Adrenal gland (tissue), 12 donors: Measurements from ENCODE around the gene GORAB. TPM values are rescaled to one million over a fixed set of nuclear protein-coding genes. Genes with fewer than 3 reads are reported as not detected.

Source experiments
- DNase-seq, 7 donors: peaks; one replicate each; pipeline ENCODE4 v3.0.0-alpha.2; 2019 to 2020
- H3K27ac ChIP-seq, 5 donors: fragments of 200-600 bp; sonication (generic) in 4 of 5; 1 replicate in 3 of 5; 2 replicates in 2 of 5; pipeline versions ENCODE4 v1.5.1 to v1.8.0; 2016 to 2020; ENCODE audit warnings: mild to moderate bottlenecking in 1 of 5
- H3K27me3 ChIP-seq: fragments of 200-600 bp; 2 replicates; pipeline ENCODE4 v1.8.0; 2021
- H3K36me3 ChIP-seq, 2 donors: fragments of 200-600 bp; replicated peaks in 1 of 2; 1 replicate in 1 of 2; 2 replicates in 1 of 2; pipeline versions ENCODE4 v1.5.1 to v1.8.0; 2018 to 2022
- H3K4me1 ChIP-seq, 2 donors: fragments of 200-600 bp; replicated peaks in 1 of 2; 1 replicate in 1 of 2; 2 replicates in 1 of 2; pipeline versions ENCODE4 v1.5.1 to v1.8.0; 2018 to 2021
- H3K4me3 ChIP-seq, 4 donors: fragments of 200-600 bp; sonication (generic) in 3 of 4; one replicate each; pipeline ENCODE4 v1.5.1; 2016 to 2018
- H3K9me3 ChIP-seq, 3 donors: fragments of 200-600 bp; sonication (generic) in 1 of 3; replicated peaks in 1 of 3; 1 replicate in 2 of 3; 2 replicates in 1 of 3; pipeline versions ENCODE4 v1.5.1 to v1.8.0; 2016 to 2021
- POLR2A ChIP-seq, 2 donors: fragments of 450-650 bp; IDR thresholded peaks; one replicate each; pipeline ENCODE4 v1.6.1; 2017; ENCODE audit warnings: antibody characterized with exemption in 2 of 2, mild to moderate bottlenecking in 2 of 2, moderate library complexity in 1 of 2
- WGBS, 4 donors: extraction: QIAGEN DNeasy Blood & Tissue Kit in 2 of 4; methylation state at CpG; one replicate each; pipeline versions ENCODE4 v1.1.5 to v1.1.7; 2013 to 2017; 5-methylcytosine and 5-hydroxymethylcytosine counted together
- intact Hi-C, 2 donors: fragments of 100-400 bp; cut with DNase I; formaldehyde crosslinking; loops; one replicate each; pipeline versions ENCODE4 v1.14.1 to v1.15.0; 2022 to 2023
- polyA plus RNA-seq, 3 donors: library from polyadenylated mRNA; stranded (reverse); fragments of 200-250 nt in 2 of 3; fragments of 350-450 nt in 1 of 3; fragmentation: Illumina TruSeq in 1 of 3; extraction: RNeasy Lipid Tissue Mini Kit (QIAGEN cat#74804) in 1 of 3; gene quantifications; one replicate each; pipeline ENCODE4 v1.2.3, GENCODE V29; 2013 to 2014
- total RNA-seq, 9 donors: library from RNA; depleted of rRNA in 4 of 9; stranded (reverse); fragments of >200 nt in 4 of 9; fragments of 120-200 nt in 1 of 9; fragmentation: NEBNext Ultra II Directional in 1 of 9; extraction: Animal tissue kit (Norgen Biotek cat#: 25700) in 1 of 9; gene quantifications; one replicate each; pipeline versions ENCODE4 v1.1.0 to v1.2.4, GENCODE V29; 2013 to 2023
- TF ChIP-seq, protein P1 (sequence below), 6 experiments: fragments of 450-650 bp in 4 of 6; fragments of 200-600 bp in 2 of 6; sonication (generic) in 1 of 6; IDR thresholded peaks; 1 replicate in 5 of 6; 2 replicates in 1 of 6; pipeline versions ENCODE4 v1.5.1 to v1.8.0; 2016 to 2021; ENCODE audit warnings: antibody characterized with exemption in 6 of 6, mild to moderate bottlenecking in 2 of 6, moderate library complexity in 1 of 6
- donor health status: healthy with polysubstance abuse.
- donor health status: Bipolar disorder and iron deficiency.
- donor health status: DM: yes; HTN: yes; CAD: no.
- donor health status: DM: no; HTN: no; CAD: no.
- donor health status: DM: no; HTN: no; CAD: no.
- donor health status: DM: yes; HTN: yes; CAD: no.

The GORAB gene
- total and polyA plus RNA-seq, 12 donors: 9.1 to 25.9 (median 15.9) TPM

DNA sequence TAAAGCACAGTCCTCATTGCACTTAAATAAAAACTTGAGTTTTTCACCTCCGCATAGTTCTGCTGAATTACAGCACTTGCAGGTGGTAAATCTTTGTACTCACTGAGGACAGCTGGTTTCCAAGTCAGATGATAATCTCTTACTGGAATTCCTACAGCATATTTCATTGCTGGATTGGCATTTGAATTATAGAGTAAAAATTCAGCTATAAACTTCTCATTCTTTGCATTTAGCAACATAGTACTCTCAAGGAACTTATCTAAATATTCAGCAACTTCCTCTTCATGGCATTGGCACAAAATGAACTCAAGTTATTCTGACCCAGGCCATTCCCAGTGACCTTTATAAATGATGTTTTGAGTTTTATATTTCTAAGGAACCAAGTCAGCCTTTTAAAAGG, 23.4 kb downstream of the GORAB start:
- Histone ChIP-seq H3K27me3 (no peaks in the 10 kb centered on the region), H3K4me1 (no peaks in the 10 kb centered on the region), H3K9me3 (peaks cover 0 to 7% (median 0%) of the 10 kb centered on the region in 3 donors), H3K36me3 (peaks cover 0 to 10% of the 10 kb centered on the region in 2 donors), H3K4me3 (no peak overlapping the region), H3K27ac (no peak overlapping the region)
- TF ChIP-seq, protein P1, sequence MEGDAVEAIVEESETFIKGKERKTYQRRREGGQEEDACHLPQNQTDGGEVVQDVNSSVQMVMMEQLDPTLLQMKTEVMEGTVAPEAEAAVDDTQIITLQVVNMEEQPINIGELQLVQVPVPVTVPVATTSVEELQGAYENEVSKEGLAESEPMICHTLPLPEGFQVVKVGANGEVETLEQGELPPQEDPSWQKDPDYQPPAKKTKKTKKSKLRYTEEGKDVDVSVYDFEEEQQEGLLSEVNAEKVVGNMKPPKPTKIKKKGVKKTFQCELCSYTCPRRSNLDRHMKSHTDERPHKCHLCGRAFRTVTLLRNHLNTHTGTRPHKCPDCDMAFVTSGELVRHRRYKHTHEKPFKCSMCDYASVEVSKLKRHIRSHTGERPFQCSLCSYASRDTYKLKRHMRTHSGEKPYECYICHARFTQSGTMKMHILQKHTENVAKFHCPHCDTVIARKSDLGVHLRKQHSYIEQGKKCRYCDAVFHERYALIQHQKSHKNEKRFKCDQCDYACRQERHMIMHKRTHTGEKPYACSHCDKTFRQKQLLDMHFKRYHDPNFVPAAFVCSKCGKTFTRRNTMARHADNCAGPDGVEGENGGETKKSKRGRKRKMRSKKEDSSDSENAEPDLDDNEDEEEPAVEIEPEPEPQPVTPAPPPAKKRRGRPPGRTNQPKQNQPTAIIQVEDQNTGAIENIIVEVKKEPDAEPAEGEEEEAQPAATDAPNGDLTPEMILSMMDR (IDR thresholded peaks at IDR 0.05): no peak
- no peak for TF ChIP-seq POLR2A (IDR thresholded peaks at IDR 0.05)
- DNase-seq: no peak
- intact Hi-C loops: no loop called here
- 84 to 97% (median 92%) methylated on average over 1 of the region's 1 CpG for WGBS, 4 donors

DNA sequence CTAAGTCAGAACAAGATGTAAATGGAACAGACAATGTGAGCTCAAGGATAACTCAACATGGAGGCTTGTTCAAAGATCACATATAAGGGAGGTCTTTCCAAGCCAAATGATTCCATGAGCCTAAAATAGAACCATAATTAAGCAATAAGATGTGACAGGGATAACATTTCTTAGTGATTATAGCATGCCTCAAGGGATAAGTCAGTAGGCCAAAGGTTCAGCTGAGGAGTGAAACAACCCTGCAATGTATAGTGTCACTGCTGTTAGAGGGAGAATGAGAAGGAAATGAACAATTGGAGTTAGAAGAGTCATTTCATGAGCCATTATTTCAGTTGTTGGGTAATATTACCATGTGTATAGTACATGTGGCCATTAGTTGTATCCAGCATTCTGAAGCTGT, 25.0 kb downstream of the GORAB start:
- TF ChIP-seq, protein P1 (IDR thresholded peaks at IDR 0.05): no peak
- TF ChIP-seq POLR2A (IDR thresholded peaks at IDR 0.05): no peak
- intact Hi-C loops: no loop called here
- no peaks in the 10 kb centered on the region for H3K4me1 ChIP-seq

DNA sequence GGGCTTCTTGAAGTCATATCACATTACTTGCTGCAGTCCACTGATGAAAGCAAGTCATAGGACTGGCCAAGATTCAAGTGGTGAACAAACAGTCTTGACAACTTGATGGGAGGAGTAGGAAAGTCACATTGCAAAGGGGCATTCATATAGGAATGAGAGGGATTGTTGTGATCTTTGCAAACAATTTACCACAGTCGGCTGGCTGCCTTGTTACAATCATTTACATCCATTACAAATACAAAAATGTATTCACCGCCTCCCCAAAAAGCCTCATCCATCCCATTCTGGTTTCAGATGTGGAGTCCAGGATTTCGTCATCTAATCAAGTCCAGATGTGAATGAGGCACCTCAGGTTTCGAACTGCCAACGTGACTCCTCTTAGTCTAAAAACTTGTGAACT, 26.8 kb downstream of the GORAB start:
- H3K4me1 ChIP-seq: peaks cover 11 to 14% of the 10 kb centered on the region in 2 donors
- peaks cover 0 to 4% of the 10 kb centered on the region in 2 donors for H3K36me3 ChIP-seq
- no peaks in the 10 kb centered on the region for H3K9me3 ChIP-seq
- H3K27ac ChIP-seq: no peak overlapping the region
- intact Hi-C loops: no loop called here
- no peak overlapping the region for H3K4me3 ChIP-seq
- WGBS, 4 donors: 87 to 94% (median 91%) methylated on average over 5 of the region's 5 CpGs
- no peaks in the 10 kb centered on the region for H3K27me3 ChIP-seq
- DNase-seq: no peak
- no peak for TF ChIP-seq POLR2A (IDR thresholded peaks at IDR 0.05)
- TF ChIP-seq, protein P1 (IDR thresholded peaks at IDR 0.05): no peak

More for the DNA sequence above, 25.0 kb downstream of the GORAB start:
- H3K4me3 ChIP-seq: no peak overlapping the region
- peaks cover 0 to 7% (median 0%) of the 10 kb centered on the region in 3 donors for H3K9me3 ChIP-seq
- no peaks in the 10 kb centered on the region for H3K27me3 ChIP-seq
- H3K36me3 ChIP-seq: peaks cover 0 to 8% of the 10 kb centered on the region in 2 donors
- DNase-seq: no peak
- no peak overlapping the region for H3K27ac ChIP-seq

DNA sequence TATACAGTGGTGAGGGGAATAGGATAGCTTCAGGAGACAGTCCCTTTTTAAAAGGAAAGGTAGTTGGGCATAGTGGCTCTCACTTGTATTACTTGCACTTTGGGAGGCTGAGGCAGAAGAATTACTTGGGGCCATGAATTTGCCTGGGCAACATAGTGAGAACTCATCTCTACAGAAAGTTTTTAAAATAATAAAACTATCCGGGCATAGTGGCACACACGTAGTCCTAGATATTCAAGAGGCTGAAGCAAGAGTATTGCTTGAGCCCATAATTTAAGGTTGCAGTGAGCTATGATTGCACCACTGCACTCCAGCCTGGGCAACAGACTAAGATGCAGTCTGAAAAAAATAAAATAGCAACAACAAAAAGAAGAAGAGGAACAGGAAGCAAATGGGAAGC, 27.2 kb downstream of the GORAB start:
- WGBS, 4 donors: 90 to 93% (median 92%) methylated on average over 2 of the region's 2 CpGs
- intact Hi-C loops: no loop called here
- no peak for DNase-seq

More for the DNA sequence above, 27.2 kb downstream of the GORAB start:
- Histone ChIP-seq H3K4me1 (peaks cover 11 to 18% of the 10 kb centered on the region in 2 donors), H3K27ac (no peak overlapping the region), H3K27me3 (no peaks in the 10 kb centered on the region), H3K9me3 (no peaks in the 10 kb centered on the region), H3K36me3 (peaks cover 0 to 1% of the 10 kb centered on the region in 2 donors), H3K4me3 (no peak overlapping the region)
- TF ChIP-seq, protein P1 (IDR thresholded peaks at IDR 0.05): no peak
- no peak for TF ChIP-seq POLR2A (IDR thresholded peaks at IDR 0.05)
